ENCODE results near the gene PDXP.

GRCh38 chr22:37686002-37686982, 27.8 kb downstream of the PDXP start, which contains the start of gene NOL12:
- TF ChIP-seq REST (IDR thresholded peaks at IDR 0.05; ENCODE audit: low read depth) (no peak), CEBPB (IDR thresholded peaks at IDR 0.05) (no peak), RAD21 (IDR thresholded peaks at IDR 0.05; ENCODE audit: low read depth) (no peak), TAF1 (IDR thresholded peaks at IDR 0.05; ENCODE audit: low read depth) (peak; percentile 90), FOXM1 (IDR thresholded peaks at IDR 0.05; ENCODE audit: borderline replicate concordance, low read depth) (no peak), EP300 (IDR thresholded peaks at IDR 0.05; ENCODE audit: borderline replicate concordance) (no peak), YY1 (IDR thresholded peaks at IDR 0.05; ENCODE audit: low read depth) (peak; percentile 50; the same call in 1 of the 2 replicates), TEAD4 (IDR thresholded peaks at IDR 0.05) (no peak), CREB1 (IDR thresholded peaks at IDR 0.05; ENCODE audit: low read depth) (peak; percentile 55; the same call in 1 of the 2 replicates), EGR1 (IDR thresholded peaks at IDR 0.05) (no peak)
- TF ChIP-seq, protein P1, sequence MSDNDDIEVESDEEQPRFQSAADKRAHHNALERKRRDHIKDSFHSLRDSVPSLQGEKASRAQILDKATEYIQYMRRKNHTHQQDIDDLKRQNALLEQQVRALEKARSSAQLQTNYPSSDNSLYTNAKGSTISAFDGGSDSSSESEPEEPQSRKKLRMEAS (IDR thresholded peaks at IDR 0.05): peak; percentile 92
- TF ChIP-seq, protein P2, sequence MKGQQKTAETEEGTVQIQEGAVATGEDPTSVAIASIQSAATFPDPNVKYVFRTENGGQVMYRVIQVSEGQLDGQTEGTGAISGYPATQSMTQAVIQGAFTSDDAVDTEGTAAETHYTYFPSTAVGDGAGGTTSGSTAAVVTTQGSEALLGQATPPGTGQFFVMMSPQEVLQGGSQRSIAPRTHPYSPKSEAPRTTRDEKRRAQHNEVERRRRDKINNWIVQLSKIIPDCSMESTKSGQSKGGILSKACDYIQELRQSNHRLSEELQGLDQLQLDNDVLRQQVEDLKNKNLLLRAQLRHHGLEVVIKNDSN (IDR thresholded peaks at IDR 0.05): peak; percentile 63
